Testis (tissue), 3 donors: ENCODE results near the gene AKR1C8. TPM values are rescaled to one million over a fixed set of nuclear protein-coding genes. Genes with fewer than 3 reads are reported as not detected.
"Not testable (repeated sequence)": the region's sequence is repeated elsewhere in the genome, so short reads cannot be mapped to it uniquely, and the experiment has no call there.

Experiments used
- DNase-seq: peaks from one replicate; pipeline ENCODE4 v3.0.0-alpha.2; 2019
- H3K27ac ChIP-seq, 2 donors: fragments of 200-600 bp; sonication (generic); one replicate each; pipeline ENCODE4 v1.5.1; 2019
- H3K27me3 ChIP-seq: fragments of 200-600 bp; sonication (generic); one replicate; pipeline ENCODE4 v1.5.1; 2019
- H3K36me3 ChIP-seq: fragments of 200-600 bp; sonication (generic); one replicate; pipeline ENCODE4 v1.5.1; 2017; ENCODE audit warnings: low read depth; ENCODE audit errors: missing control alignments
- H3K4me1 ChIP-seq: fragments of 200-600 bp; sonication (generic); one replicate; pipeline ENCODE4 v1.5.1; 2019
- H3K4me3 ChIP-seq, 2 donors: fragments of 200-600 bp; sonication (generic); one replicate each; pipeline ENCODE4 v1.5.1; 2017 to 2019
- H3K9me3 ChIP-seq: fragments of 200-600 bp; sonication (generic); one replicate; pipeline ENCODE4 v1.5.1; 2017
- POLR2A ChIP-seq: fragments of 450-650 bp; IDR thresholded peaks from one replicate; pipeline ENCODE4 v1.6.1; 2017; ENCODE audit warnings: antibody characterized with exemption, mild to moderate bottlenecking, moderate library complexity
- WGBS, 2 donors: methylation state at CpG; one replicate each; pipeline ENCODE4 v1.1.5; 2018; 5-methylcytosine and 5-hydroxymethylcytosine counted together
- intact Hi-C: fragments of 100-400 bp; cut with DNase I; formaldehyde crosslinking; loops from one replicate; pipeline ENCODE4 v1.15.1; 2023; ENCODE audit warnings: low total_unique reads
- polyA plus RNA-seq: library from polyadenylated mRNA; stranded (reverse); fragments of 350-450 nt; fragmentation: Illumina TruSeq; extraction: RNeasy Lipid Tissue Mini Kit (QIAGEN cat#74804); gene quantifications from one replicate; pipeline ENCODE4 v1.2.3, GENCODE V29; 2014; ENCODE audit warnings: low read depth, low replicate concordance; ENCODE audit not compliant: insufficient read depth
- total RNA-seq, 2 donors: library from RNA; depleted of rRNA; stranded (reverse); fragments of >200 nt; gene quantifications; one replicate each; pipeline ENCODE4 v1.2.3, GENCODE V29; 2016
- TF ChIP-seq, protein P1 (sequence below), 3 experiments: fragments of 450-650 bp in 2 of 3; fragments of 200-600 bp in 1 of 3; sonication (generic) in 1 of 3; IDR thresholded peaks; one replicate each; pipeline ENCODE4 v1.5.1; 2016 to 2019; ENCODE audit warnings: antibody characterized with exemption in 3 of 3, mild to moderate bottlenecking in 2 of 3, moderate library complexity in 1 of 3

The AKR1C8 gene
- total and polyA plus RNA-seq, 3 donors from 2014 or later = 0.33 to 7.5 (median 4.3) TPM

DNA sequence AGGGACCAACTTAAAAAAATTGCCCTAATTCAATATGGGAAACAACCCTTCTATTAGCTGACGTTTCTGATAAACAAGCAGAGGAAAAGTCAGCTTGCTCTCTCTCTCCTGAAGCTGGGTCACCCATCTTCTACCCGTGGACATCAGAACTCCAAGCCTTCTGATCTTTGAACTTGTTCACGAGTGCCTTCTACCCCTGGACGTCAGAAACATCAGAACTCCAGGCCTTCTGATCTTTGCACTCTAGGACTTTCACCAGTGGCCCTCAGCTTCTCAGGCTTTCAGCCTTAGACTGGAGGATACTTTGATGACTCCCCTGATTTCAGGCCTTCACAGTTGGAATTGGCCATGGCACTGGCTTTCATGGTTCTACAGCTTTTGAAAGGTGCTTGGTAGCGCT is 41.8 kb downstream of the AKR1C8 start:
- no peak for DNase-seq
- H3K4me1 ChIP-seq = no peaks in the 10 kb centered on the region
- H3K9me3 ChIP-seq = no peaks in the 10 kb centered on the region
- no peak overlapping the region for H3K27ac ChIP-seq
- no peaks in the 10 kb centered on the region for H3K36me3 ChIP-seq
- 76 to 83% methylated on average over 5 of the region's 5 CpGs for whole genome bisulfite sequencing, 2 donors
- intact Hi-C loops = no loop called here
- TF ChIP-seq, protein P1, sequence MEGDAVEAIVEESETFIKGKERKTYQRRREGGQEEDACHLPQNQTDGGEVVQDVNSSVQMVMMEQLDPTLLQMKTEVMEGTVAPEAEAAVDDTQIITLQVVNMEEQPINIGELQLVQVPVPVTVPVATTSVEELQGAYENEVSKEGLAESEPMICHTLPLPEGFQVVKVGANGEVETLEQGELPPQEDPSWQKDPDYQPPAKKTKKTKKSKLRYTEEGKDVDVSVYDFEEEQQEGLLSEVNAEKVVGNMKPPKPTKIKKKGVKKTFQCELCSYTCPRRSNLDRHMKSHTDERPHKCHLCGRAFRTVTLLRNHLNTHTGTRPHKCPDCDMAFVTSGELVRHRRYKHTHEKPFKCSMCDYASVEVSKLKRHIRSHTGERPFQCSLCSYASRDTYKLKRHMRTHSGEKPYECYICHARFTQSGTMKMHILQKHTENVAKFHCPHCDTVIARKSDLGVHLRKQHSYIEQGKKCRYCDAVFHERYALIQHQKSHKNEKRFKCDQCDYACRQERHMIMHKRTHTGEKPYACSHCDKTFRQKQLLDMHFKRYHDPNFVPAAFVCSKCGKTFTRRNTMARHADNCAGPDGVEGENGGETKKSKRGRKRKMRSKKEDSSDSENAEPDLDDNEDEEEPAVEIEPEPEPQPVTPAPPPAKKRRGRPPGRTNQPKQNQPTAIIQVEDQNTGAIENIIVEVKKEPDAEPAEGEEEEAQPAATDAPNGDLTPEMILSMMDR (IDR thresholded peaks at IDR 0.05) = no peak
- no peak overlapping the region for H3K4me3 ChIP-seq
- H3K27me3 ChIP-seq = no peaks in the 10 kb centered on the region

- Histone ChIP-seq H3K4me3 (no peak overlapping the region), H3K9me3 (no peaks in the 10 kb centered on the region), H3K4me1 (no peaks in the 10 kb centered on the region), H3K36me3 (no peaks in the 10 kb centered on the region), H3K27me3 (no peaks in the 10 kb centered on the region), H3K27ac (no peak overlapping the region)
- TF ChIP-seq POLR2A = no peak
- TF ChIP-seq, protein P1 (IDR thresholded peaks at IDR 0.05) = no peak
- WGBS, 2 donors = 59 to 76% methylated on average over 4 of the region's 4 CpGs
- no peak for DNase-seq
- intact Hi-C loops = no loop called here
Measured at GRCh38 chr10:5142199-5142598, 42.8 kb downstream of the AKR1C8 start.

DNA sequence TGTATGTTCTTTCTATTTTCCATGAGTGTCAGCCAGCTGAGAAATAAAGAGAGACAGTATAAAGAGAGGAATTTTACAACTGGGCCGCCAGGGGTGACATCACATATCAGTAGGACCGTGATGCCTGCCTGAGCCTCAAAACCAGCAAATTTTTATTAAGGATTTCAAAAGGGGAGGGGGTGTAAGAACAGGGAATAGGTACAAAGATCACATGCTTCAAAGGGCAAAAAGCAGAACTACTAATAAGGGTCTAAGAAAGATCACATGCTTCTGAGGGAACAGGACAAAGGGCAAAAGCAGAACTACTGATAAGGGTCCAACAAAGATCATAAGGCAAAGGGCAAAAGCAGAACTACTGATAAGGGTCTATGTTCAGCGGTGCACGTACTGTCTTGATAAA is 47.3 kb downstream of the AKR1C8 start:
- DNase-seq, H3K27me3 ChIP-seq, H3K4me3 ChIP-seq, H3K9me3 ChIP-seq, intact Hi-C loops, H3K27ac ChIP-seq, H3K4me1 ChIP-seq, H3K36me3 ChIP-seq: not testable (repeated sequence)
- 39 to 52% methylated on average over 4 of the region's 4 CpGs for whole genome bisulfite sequencing, 2 donors

- Histone ChIP-seq H3K4me3 (no peak overlapping the region), H3K27me3 (no peaks in the 10 kb centered on the region), H3K36me3 (no peaks in the 10 kb centered on the region), H3K9me3 (no peaks in the 10 kb centered on the region), H3K27ac (no peak overlapping the region), H3K4me1 (no peaks in the 10 kb centered on the region)
- intact Hi-C loops = no loop called here
- TF ChIP-seq POLR2A = no peak
- TF ChIP-seq, protein P1 (IDR thresholded peaks at IDR 0.05) = no peak
- no peak for DNase-seq
- WGBS, 2 donors = 79 to 82% methylated on average over 1 of the region's 1 CpG
Measured at GRCh38 chr10:5136468-5137087, 48.4 kb downstream of the AKR1C8 start.

DNA sequence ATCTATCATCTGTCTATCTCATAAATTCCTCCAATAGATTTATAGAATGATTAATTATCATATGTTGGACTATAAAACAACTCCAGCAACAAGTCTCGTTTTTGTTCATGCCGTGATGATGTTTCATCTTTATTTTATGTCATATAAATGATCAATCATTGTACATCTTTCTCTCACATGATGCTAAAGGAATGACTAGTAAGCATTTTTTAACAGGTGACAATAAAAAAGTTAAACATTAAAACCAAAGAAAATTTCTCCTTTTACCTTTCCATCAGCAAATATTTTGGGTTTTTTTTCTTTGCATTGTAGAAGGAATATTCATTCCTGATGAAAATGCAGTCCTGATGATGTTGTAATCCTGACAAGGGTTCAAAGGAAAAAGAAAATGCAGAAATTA is 49.4 kb downstream of the AKR1C8 start:
- Histone ChIP-seq H3K27ac (no peak overlapping the region), H3K4me3 (no peak overlapping the region), H3K27me3 (no peaks in the 10 kb centered on the region), H3K9me3 (no peaks in the 10 kb centered on the region), H3K4me1 (no peaks in the 10 kb centered on the region), H3K36me3 (no peaks in the 10 kb centered on the region)
- DNase-seq = no peak
- TF ChIP-seq, protein P1 (IDR thresholded peaks at IDR 0.05) = no peak
- no peak for TF ChIP-seq POLR2A
- WGBS, 2 donors = 81 to 90% methylated on average over 2 of the region's 2 CpGs
- intact Hi-C loops = no loop called here
